OCI-LY1 (cell line): ENCODE results near the gene CDH19.

Experiments
- H2AFZ ChIP-seq: fragments of 200-600 bp; sonication (generic), shearing (Covaris generic); 2 replicates; pipeline ENCODE4 v1.6.0; 2014; ENCODE audit warnings: antibody characterized with exemption, mild to moderate bottlenecking, low read length
- H3F3A ChIP-seq: fragments of 200-600 bp; sonication (generic), shearing (Covaris generic); 2 replicates; pipeline ENCODE4 v1.6.0; 2014; ENCODE audit warnings: mild to moderate bottlenecking, antibody characterized with exemption, low read length, moderate library complexity; ENCODE audit not compliant: insufficient read depth
- H3K27ac ChIP-seq: fragments of 200-600 bp; sonication (generic); 2 replicates; pipeline ENCODE4 v1.5.1; 2014; ENCODE audit warnings: low read length, mixed run types, mild to moderate bottlenecking, low read depth; ENCODE audit not compliant: poor library complexity, severe bottlenecking
- H3K27me3 ChIP-seq: fragments of 200-600 bp; sonication (generic); 2 replicates; pipeline ENCODE4 v1.6.0; 2014; ENCODE audit warnings: antibody characterized with exemption, mild to moderate bottlenecking, low read length, moderate library complexity; ENCODE audit not compliant: insufficient read depth
- H3K36me3 ChIP-seq: fragments of 200-600 bp; sonication (generic); 2 replicates; pipeline ENCODE4 v1.6.1; 2014; ENCODE audit warnings: mild to moderate bottlenecking, antibody characterized with exemption, low read length, moderate library complexity, mixed read lengths; ENCODE audit not compliant: insufficient read depth
- H3K4me1 ChIP-seq: fragments of 200-600 bp; sonication (generic); 2 replicates; pipeline ENCODE4 v1.5.1; 2014; ENCODE audit warnings: mild to moderate bottlenecking, low read length, moderate library complexity; ENCODE audit not compliant: insufficient read depth, severe bottlenecking
- H3K4me2 ChIP-seq: fragments of 200-600 bp; sonication (generic), shearing (Covaris generic); 2 replicates; pipeline ENCODE4 v1.6.1; 2014; ENCODE audit warnings: low read length
- H3K4me3 ChIP-seq: fragments of 200-600 bp; sonication (generic); 2 replicates; pipeline ENCODE4 v1.5.1; 2014; ENCODE audit warnings: low read length, low read depth, mild to moderate bottlenecking, mixed read lengths; ENCODE audit not compliant: poor library complexity, severe bottlenecking
- H3K79me2 ChIP-seq: fragments of 200-600 bp; shearing (Covaris generic); 2 replicates; pipeline ENCODE4 v1.6.1; 2016; ENCODE audit warnings: mixed run types, low read length, mixed read lengths; ENCODE audit not compliant: insufficient read depth
- H3K9ac ChIP-seq: fragments of 200-600 bp; sonication (generic), shearing (Covaris generic); 2 replicates; pipeline ENCODE4 v1.6.1; 2014; ENCODE audit warnings: mild to moderate bottlenecking, low read length, mixed read lengths
- H3K9me2 ChIP-seq: fragments of 200-600 bp; sonication (generic), shearing (Covaris generic); 2 replicates; pipeline ENCODE4 v1.6.1; 2014; ENCODE audit warnings: low read depth, mild to moderate bottlenecking, low read length, mixed read lengths
- H3K9me3 ChIP-seq: fragments of 200-600 bp; shearing (Covaris generic); 2 replicates; pipeline ENCODE4 v1.6.1; 2014; ENCODE audit warnings: low read length, mixed read lengths
- H4K20me1 ChIP-seq: fragments of 200-600 bp; sonication (generic), shearing (Covaris generic); 2 replicates; pipeline ENCODE4 v1.6.0; 2016; ENCODE audit warnings: mild to moderate bottlenecking, low read length; ENCODE audit not compliant: insufficient read depth
- EZH2 ChIP-seq: fragments of 200-600 bp; sonication (generic), shearing (Covaris generic); IDR thresholded peaks from 2 replicates; pipeline ENCODE4 v1.8.0; 2017; ENCODE audit warnings: borderline replicate concordance, mixed run types, mild to moderate bottlenecking, antibody characterized with exemption, low read length, moderate library complexity, mixed read lengths
- TF ChIP-seq, protein P1 (sequence below): fragments of 200-600 bp; sonication (generic), shearing (Covaris generic); IDR thresholded peaks from 2 replicates; pipeline ENCODE4 v1.5.1; 2017; ENCODE audit warnings: mild to moderate bottlenecking, antibody characterized with exemption, low read length, moderate library complexity, mixed read lengths

The CDH19 gene

GRCh38 chr18:66510357-66511045, 93.4 kb downstream of the CDH19 start:
- no peaks in the 10 kb centered on the region for H3K4me1 ChIP-seq
- H3K9me2 ChIP-seq: no peaks in the 10 kb centered on the region
- H3K4me3 ChIP-seq: no peak overlapping the region
- H3K79me2 ChIP-seq: no peaks in the 10 kb centered on the region
- no peaks in the 10 kb centered on the region for H4K20me1 ChIP-seq
- TF ChIP-seq, protein P1, sequence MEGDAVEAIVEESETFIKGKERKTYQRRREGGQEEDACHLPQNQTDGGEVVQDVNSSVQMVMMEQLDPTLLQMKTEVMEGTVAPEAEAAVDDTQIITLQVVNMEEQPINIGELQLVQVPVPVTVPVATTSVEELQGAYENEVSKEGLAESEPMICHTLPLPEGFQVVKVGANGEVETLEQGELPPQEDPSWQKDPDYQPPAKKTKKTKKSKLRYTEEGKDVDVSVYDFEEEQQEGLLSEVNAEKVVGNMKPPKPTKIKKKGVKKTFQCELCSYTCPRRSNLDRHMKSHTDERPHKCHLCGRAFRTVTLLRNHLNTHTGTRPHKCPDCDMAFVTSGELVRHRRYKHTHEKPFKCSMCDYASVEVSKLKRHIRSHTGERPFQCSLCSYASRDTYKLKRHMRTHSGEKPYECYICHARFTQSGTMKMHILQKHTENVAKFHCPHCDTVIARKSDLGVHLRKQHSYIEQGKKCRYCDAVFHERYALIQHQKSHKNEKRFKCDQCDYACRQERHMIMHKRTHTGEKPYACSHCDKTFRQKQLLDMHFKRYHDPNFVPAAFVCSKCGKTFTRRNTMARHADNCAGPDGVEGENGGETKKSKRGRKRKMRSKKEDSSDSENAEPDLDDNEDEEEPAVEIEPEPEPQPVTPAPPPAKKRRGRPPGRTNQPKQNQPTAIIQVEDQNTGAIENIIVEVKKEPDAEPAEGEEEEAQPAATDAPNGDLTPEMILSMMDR: no peak
- no peak for TF ChIP-seq EZH2
- H3K4me2 ChIP-seq: no peak overlapping the region
- H3K27me3 ChIP-seq: no peaks in the 10 kb centered on the region
- H3K27ac ChIP-seq: no peak overlapping the region
- no peaks in the 10 kb centered on the region for H3F3A ChIP-seq
- no peak overlapping the region for H2AFZ ChIP-seq
- H3K9me3 ChIP-seq: no peaks in the 10 kb centered on the region
- no peaks in the 10 kb centered on the region for H3K36me3 ChIP-seq
- H3K9ac ChIP-seq: no peak overlapping the region

DNA sequence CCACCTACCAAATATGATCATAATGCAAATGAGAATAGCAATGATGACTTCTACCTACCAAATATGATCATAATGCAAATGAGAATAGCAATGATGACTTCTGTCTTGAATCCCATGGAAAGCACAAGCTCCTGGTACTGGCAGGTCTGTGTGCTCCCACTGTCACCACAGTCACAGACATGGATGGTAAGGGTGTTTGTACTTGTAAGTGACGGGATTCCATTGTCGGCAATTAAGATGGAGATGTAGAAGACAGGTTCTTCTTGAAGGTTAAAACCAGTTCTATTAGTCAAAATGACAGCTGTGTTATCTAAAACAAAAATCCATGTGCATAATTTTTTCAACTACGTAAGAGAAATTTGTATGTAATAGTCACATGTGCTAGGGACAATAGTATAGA, 95.0 kb downstream of the CDH19 start:
- Histone ChIP-seq H4K20me1 (no peaks in the 10 kb centered on the region), H3K36me3 (no peaks in the 10 kb centered on the region), H3K4me2 (no peak overlapping the region), H3F3A (no peaks in the 10 kb centered on the region), H3K9me2 (no peaks in the 10 kb centered on the region), H3K4me3 (no peak overlapping the region), H3K79me2 (no peaks in the 10 kb centered on the region), H3K9ac (no peak overlapping the region), H3K27ac (no peak overlapping the region), H2AFZ (no peak overlapping the region), H3K4me1 (no peaks in the 10 kb centered on the region), H3K27me3 (no peaks in the 10 kb centered on the region), H3K9me3 (no peaks in the 10 kb centered on the region)
- TF ChIP-seq EZH2: no peak
- TF ChIP-seq, protein P1: no peak

DNA sequence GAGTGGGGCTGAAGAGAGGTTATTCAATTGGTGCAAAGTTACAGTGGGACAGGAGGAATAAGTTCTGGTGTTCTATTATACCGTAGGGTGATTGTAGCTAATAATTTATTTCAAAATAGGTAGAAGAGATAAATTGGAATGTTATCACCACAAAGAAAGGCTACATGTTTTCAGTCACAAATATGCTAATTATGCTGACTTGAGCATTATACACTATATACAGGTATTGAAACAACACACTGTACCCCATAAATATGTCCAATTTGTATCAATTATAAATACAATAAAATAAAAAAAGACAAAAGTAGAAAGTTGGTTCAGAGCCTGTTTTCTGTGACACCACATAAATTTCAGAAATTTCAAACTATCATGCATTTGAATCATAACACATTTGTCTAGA, 97.7 kb downstream of the CDH19 start:
- Histone ChIP-seq H3K4me1 (no peaks in the 10 kb centered on the region), H2AFZ (no peak overlapping the region), H3K9ac (no peak overlapping the region), H3K9me3 (no peaks in the 10 kb centered on the region), H3K27me3 (no peaks in the 10 kb centered on the region), H4K20me1 (no peaks in the 10 kb centered on the region), H3F3A (no peaks in the 10 kb centered on the region), H3K9me2 (no peaks in the 10 kb centered on the region), H3K79me2 (no peaks in the 10 kb centered on the region), H3K4me3 (no peak overlapping the region), H3K27ac (no peak overlapping the region), H3K36me3 (no peaks in the 10 kb centered on the region), H3K4me2 (no peak overlapping the region)
- TF ChIP-seq, protein P1: no peak
- no peak for TF ChIP-seq EZH2
